GM18873 (cell line): ENCODE measurements around the gene ADAMTS12.

Experiments used
- ATAC-seq: cut with Tn5 transposase; IDR thresholded peaks from one replicate; pipeline ENCODE4 v1.9.1; 2021; ENCODE audit warnings: mild to moderate bottlenecking, moderate library complexity, moderate number of reproducible peaks; ENCODE audit not compliant: unreplicated experiment, low FRiP score

Gene ADAMTS12

GRCh38 chr5:33612386-33612785, 279.4 kb downstream of the ADAMTS12 start:
- ATAC-seq = no peak

- ATAC-seq = no peak
These were observed 279.9 kb downstream of the ADAMTS12 start for GRCh38 chr5:33611877-33612276.

DNA sequence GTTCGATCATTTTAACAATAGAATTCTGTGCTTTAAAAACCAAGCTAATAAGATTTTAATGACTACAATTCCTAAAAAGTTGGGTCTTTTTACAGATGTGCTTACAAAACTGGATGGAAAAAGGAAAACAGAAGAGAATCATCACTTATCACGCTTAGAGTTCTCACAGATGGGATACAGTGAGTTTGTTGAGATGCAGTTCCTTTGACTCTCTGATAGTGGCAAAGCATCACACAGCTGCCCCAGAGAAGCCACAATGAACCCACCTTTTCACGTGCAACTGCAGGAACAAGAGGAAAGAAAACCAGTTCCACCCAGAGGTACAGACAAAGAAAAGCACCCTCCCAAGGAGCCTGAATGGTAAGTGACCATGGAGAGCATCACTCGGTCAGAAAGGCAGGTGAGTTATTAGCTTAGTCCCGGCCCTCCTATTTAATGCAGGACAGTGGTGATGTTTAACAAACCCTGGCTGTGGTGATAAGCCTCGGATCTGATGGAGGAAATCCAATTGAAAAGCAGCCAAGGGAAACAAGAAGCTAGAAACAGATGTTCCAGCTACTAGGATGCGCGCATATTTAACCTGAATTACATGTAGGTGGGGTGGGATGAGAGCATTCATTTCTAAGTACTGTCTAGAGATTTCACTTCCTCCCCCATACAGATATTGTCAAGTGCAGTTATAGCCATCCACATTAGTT, 283.3 kb downstream of the ADAMTS12 start:
- no peak for ATAC-seq

DNA sequence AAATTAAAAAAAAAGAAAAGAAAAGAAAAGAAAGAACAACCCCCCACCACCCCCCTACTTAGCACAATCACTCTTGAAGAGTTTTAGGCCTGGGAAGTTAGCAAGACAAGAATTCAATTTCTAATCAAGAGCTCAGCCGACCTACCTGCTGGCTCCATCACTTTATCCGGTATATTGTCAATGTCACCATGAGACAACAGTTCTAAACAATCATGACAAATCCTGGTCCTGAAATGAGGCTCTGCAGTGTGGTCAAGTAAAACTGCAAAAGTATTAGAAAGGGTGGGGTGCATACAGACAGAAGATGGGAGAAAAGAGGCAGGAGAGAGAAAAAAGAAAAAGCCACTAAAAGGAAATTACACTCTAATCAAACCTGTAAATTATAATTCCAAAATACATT, 287.3 kb downstream of the ADAMTS12 start:
- no peak for ATAC-seq

DNA sequence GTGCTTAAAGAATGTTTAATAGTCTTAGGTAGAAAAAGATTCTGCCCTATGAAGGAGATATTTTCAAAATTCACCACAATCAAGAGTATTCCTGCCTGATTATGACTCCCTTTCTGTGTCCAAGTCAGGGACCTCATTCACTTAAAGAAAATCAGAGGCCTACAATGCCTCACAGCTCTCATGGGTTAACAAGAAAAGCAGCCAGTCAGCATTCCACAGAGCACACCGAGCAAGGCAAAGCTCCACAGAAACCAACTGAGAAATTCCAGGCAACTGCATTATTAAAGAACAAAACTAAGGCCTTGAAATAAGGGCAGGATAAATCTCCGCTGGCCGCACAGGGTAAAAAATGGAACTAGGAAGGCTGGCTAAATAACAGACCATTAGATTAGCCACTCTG, 289.9 kb downstream of the ADAMTS12 start:
- no peak for ATAC-seq

GRCh38 chr5:33595303-33595702, 296.5 kb downstream of the ADAMTS12 start:
- no peak for ATAC-seq

DNA sequence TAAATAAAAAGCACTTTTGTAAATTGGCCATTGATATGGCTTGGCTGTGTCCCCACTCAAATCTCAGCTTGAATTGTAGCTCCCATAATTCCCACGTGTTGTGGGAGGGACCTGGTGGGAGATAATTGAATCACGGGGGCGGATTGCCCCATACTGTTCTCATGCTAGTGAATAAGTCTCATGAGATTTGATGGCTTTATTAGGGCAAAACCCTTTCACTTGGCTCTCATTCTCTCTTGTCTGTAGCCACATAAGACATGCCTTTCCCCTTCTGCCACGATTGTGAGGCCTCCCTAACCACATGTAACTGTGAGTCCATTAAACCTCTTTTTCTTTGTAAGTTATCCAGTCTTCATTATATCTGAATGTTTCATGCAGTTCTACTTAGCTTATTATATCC, 297.8 kb downstream of the ADAMTS12 start:
- no peak for ATAC-seq

GRCh38 chr5:33592245-33592644, 299.5 kb downstream of the ADAMTS12 start:
- ATAC-seq = no peak

- peak; percentile 76 for ATAC-seq
These were observed 303.0 kb downstream of the ADAMTS12 start for GRCh38 chr5:33588654-33589372.

DNA sequence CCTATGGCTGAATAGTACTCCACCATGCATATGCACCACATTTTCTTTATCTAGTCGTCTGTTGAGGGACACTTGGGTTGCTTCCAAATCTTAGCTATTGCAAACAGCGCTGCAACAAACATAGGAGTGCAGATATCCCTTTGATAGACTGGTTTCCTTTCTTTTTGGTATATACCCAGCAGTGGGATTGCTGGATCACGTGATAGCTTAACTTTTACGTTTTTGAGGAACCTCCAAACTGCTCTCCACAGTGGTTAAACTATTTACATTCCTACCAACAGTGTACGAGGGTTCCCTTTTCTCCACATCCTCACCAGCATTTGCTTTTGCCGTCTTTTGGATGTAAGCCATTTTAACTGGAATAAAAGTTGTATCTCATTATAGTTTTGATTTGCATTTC, 308.5 kb downstream of the ADAMTS12 start:
- ATAC-seq = no peak

DNA sequence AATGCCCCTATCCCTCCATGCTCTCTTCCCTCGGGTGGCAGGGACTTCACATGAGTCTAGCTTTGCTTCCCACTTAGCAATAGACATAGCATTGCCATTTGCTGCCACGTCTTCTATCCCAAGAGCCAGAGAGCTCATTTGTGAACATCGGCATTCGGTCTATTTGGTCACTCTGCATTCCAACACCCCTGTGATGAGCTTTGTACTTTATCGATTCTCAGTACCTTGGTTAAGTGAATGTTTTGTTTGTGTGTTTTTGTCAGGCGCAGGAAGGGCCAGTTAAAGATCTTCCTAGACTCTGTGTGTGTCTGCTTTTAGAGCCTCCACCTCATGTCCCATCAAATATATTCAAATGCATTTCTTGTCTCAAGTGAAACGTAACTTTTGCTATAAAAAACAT, 309.4 kb downstream of the ADAMTS12 start:
- no peak for ATAC-seq

- ATAC-seq = no peak
These were observed 312.0 kb downstream of the ADAMTS12 start for GRCh38 chr5:33579789-33580188.

- no peak for ATAC-seq
These were observed 312.6 kb downstream of the ADAMTS12 start for GRCh38 chr5:33579152-33579551.

DNA sequence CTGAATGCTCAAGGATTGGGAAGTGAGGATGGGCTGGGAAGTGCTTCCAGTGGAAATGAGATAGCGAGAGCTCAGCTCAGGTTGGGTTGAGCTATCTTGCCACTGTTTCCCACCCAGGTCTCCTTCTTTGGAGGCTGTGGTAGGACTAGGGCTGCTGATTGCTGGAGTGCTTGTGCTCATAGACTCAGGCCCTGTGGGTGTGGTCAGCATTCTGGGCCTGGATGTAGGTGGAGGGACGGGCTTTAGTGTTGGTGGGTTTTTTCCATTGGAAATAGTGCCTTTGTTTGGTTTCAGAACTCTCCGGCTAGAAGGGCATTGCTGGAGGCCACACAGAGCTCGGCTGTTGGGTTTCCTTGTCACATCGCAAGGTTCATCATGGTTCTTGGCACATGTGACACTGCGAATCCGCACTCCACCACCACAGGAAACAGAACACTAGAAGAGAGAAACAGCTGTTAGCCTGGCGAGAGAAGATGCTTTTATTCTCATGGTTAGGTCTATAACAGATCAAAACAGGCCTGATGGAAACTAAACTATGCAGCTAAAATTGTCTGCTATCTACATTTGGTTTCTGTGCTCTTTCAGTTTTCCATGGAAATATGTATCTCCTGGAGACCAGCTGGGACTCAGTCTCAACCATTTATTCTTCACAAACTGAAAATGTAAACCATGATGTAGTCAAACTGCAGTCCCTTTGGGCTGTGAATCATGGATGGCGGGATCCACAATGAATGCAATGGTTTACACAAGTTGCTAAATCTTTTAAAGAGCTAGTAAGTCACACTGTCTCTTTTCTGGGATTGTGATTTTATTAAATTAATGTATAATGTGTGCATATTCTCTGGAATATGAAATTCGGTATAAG, 314.8 kb downstream of the ADAMTS12 start:
- ATAC-seq = no peak

- no peak for ATAC-seq
These were observed 326.5 kb downstream of the ADAMTS12 start for GRCh38 chr5:33565324-33565723.

DNA sequence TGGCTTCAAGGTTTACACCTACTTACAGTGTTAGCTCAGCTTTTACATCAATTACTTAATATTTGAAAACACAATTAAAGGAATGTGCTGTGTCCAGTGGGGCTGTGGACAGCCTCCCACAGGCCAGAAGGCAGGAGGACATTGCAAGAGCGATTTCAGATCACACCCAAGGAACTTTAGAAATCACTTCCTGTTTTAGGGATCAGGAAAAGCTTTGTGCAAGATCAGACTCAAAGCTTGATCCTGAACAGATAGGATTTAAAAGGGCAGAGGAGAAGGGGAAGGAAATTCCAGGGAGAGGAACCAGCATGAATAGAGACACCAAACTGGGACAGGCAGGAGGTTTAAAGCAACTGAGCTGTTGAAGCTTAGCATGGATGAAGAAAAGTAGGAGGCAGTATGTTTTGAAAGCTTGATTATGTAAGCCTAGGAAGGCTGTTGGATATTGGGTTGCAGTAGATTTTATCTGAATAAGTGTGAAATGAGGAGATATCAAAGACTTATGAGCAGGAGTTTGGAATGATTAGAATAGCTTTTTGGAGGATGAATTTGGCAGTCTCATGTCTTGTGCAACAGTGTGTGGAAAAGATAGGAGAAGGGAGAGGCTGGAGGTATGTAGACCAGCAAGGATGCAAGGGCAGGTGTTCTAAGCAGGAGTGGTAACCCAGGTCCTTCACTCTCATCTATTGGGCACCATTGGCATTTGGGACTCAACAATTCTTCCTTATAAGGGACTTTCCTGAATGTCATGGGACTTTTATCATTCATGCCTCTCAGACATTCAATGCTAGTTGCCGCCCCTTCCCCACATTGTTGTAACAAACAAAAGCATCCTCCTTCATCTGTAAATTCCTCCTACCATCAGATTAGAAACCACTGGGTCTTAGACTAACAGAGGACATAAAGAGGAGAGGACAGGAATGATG, 327.5 kb downstream of the ADAMTS12 start:
- no peak for ATAC-seq

GRCh38 chr5:33563530-33563929, 328.3 kb downstream of the ADAMTS12 start:
- ATAC-seq = no peak

- ATAC-seq = no peak
These were observed 333.3 kb downstream of the ADAMTS12 start for GRCh38 chr5:33558489-33558888.

GRCh38 chr5:33557605-33558004, 334.2 kb downstream of the ADAMTS12 start:
- ATAC-seq = no peak
